Testis (tissue), 2 donors: Measurements from ENCODE around the gene FBXO21.

Experiments
- POLR2A ChIP-seq: fragments of 450-650 bp; IDR thresholded peaks from one replicate; pipeline ENCODE4 v1.6.1; 2017; ENCODE audit warnings: antibody characterized with exemption, mild to moderate bottlenecking, moderate library complexity
- TF ChIP-seq, protein P1 (sequence below), 3 experiments: fragments of 450-650 bp in 2 of 3; fragments of 200-600 bp in 1 of 3; sonication (generic) in 1 of 3; IDR thresholded peaks; one replicate each; pipeline ENCODE4 v1.5.1; 2016 to 2019; ENCODE audit warnings: antibody characterized with exemption in 3 of 3, mild to moderate bottlenecking in 2 of 3, moderate library complexity in 1 of 3

DNA sequence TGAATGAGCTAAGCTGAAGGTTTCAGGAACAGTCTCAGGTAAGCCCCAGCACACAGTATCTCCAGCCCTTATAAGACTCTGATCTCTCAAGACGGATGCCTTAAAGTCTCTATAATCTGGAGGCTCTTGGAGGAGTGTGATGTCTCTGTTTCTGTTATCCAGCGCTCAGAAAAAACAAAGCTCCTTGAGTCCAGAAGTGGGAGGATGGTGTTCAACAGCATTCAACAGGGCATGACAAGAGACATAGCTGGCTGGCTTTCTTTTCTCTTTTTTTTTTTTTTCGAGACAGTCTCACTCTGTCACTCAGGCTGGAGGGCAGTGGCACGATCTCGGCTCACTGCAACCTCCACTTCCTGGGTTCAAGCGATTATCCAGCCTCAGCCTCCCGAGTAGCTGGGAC lies 59.5 kb downstream of the FBXO21 start:
- TF ChIP-seq, protein P1, sequence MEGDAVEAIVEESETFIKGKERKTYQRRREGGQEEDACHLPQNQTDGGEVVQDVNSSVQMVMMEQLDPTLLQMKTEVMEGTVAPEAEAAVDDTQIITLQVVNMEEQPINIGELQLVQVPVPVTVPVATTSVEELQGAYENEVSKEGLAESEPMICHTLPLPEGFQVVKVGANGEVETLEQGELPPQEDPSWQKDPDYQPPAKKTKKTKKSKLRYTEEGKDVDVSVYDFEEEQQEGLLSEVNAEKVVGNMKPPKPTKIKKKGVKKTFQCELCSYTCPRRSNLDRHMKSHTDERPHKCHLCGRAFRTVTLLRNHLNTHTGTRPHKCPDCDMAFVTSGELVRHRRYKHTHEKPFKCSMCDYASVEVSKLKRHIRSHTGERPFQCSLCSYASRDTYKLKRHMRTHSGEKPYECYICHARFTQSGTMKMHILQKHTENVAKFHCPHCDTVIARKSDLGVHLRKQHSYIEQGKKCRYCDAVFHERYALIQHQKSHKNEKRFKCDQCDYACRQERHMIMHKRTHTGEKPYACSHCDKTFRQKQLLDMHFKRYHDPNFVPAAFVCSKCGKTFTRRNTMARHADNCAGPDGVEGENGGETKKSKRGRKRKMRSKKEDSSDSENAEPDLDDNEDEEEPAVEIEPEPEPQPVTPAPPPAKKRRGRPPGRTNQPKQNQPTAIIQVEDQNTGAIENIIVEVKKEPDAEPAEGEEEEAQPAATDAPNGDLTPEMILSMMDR (IDR thresholded peaks at IDR 0.05): no peak
- no peak for TF ChIP-seq POLR2A
